Stimulated activated CD8-positive, alpha-beta memory T cell treated with anti-CD3 and anti-CD28 coated beads, Interleukin-7, amount 100 ng/mL, for 48 hours (primary cell): ENCODE measurements around the gene VGLL4.

Source experiments
- DNase-seq, 2 donors: peaks; one replicate each; pipeline ENCODE4 v3.0.0-alpha.2; 2020; ENCODE audit warnings: low read depth in 1 of 2; ENCODE audit errors: extremely low read depth in 1 of 2

VGLL4 gene

DNA sequence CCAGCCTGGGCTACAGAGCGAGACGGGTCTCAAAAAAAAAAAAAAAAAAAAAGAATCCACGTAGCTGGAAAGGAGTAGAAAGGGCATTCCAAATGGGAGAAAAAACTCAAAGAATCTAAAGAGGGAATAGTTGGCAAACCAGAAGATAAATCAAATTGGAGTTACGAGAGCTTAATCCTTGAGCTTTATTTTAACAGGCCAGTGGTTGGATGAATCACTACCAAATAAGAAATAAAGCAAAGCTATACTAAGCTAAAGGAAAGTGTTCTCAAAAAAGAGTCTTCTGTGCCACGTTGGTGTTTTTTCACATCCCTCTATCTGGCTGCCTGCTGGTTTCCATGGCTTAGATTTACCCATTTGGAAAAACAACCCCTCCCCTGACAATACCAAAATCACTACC lies 14.0 kb downstream of the VGLL4 start:
- DNase-seq, result no peak

DNA sequence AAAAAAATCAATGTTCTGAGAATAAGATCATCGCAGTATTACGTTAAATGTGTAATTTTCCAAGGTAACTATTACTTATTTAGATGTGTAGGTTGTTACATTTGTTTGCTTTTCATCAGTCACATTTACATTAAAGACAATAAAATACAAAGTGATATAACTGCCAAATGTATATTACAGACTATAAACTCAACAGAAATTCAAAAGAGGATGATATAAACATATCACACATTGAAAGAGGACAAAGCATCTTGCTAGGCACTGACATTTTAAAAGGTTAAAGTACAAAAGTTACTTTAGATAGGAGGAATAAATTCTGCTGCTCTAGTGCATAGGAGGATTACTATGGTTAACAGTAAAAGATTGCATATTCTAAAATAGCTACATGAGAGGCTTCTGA lies 16.1 kb downstream of the VGLL4 start:
- no peak for DNase-seq

- DNase-seq, result no peak
Measured at GRCh38 chr3:11626084-11626463, 17.6 kb downstream of the VGLL4 start.

DNA sequence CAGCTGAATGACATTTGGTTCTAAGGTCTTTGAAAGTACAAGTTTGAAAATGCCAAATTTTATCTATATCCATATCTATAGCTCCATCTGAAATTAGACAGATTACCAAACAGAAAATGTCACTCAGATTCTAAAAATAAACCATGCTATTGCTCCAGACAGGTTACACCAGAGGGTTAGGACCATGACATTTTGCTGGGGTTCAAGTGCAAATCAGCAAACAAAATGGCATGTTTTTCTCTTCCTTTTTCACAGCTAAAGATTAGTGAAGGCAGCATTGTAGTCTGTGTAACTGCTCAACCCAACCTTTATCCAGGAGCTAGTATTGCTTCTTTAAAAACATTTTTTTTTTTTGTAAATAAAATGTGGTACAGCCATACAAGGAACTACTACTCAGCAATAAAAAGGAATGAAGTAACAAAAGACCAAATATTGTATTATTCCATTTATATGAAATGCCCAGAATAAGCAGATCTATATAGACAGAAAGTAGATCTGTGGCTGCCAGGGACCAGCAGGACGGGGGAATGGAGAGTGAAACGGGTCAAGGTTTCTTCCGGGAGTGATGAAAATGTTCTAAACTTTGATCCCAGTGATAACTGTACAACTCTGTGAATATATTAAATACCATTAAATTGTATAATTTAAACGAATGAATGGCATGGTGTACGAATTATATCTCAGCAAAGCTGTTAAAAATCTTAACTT lies 18.2 kb downstream of the VGLL4 start:
- no peak for DNase-seq

- DNase-seq, result no peak
Measured at GRCh38 chr3:11624704-11625375, 18.9 kb downstream of the VGLL4 start.

DNA sequence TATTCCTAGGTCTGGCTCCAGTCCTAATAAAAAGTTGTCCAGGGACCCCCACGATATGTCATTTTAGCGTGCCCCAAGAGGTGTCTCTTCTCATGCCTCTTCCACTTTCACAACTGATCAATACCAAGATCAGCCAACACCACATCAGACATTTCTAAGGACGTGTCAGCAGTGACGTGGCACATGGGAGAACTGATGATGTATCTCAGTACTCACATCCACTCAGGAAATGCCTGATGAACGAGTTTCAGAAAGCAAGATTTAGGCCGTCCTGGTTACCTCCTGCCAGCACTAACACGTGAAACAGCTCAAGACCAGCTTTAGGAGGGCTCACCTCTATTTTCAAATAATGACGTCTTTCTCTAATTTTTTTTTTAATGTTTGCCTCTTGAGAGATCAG lies 19.6 kb downstream of the VGLL4 start:
- peak; percentile 57 to 82 for DNase-seq

GRCh38 chr3:11622586-11623550 lies 20.8 kb downstream of the VGLL4 start:
- no peak for DNase-seq

GRCh38 chr3:11621077-11621476 lies 22.6 kb downstream of the VGLL4 start:
- no peak for DNase-seq

DNA sequence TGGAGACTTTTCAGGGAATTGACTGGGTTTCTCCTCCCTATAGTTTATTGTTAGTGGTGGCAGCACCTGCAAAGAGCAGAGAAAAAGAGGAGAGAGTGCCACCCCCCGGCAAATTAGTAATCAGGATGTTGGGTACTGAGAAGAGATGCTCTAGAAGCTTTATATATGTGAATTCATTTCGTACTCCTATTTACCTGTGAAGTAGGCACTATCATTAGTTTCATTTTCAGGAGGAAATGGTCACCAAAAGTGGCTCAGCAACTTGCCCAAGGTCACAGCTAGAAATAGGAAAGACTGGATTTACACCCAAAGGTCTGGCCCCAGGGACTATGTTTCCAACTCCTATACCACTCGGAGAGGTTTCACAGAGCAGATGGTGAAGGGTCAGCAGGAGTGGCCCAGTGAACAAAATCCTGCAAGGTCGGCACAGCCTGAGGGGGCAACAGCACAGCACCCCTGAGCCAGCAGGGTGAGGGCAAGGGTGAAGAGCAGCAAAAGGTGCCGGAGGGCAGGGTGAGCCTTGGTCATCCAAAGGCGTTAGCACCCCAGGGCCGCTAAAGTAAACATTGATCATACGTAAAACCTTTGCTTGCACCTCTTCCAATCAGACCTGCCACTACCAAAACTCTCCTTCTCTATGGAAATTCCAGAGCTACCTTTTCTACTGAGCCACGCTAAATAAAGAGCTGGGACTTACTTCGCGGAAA lies 23.6 kb downstream of the VGLL4 start:
- DNase-seq, result no peak

DNA sequence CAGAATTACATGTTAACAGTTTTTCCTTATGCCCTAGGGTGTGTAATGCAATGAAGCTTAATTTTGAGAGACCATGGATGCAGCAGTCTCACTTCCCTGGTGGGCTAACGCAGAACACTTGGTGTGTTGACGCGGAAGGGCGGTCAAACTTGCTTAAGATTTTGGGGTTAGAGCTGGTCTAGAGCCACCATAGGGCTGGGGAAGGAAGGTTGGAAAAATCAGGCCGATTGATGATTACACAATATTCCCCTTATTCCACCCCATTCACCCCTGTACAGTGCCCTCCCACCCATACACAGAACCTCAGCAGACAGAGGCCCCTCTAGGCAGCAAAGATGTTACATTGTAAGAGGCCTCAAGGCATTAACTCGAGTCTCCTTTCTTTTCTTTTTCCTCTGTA lies 24.3 kb downstream of the VGLL4 start:
- no peak for DNase-seq

GRCh38 chr3:11618904-11619303 lies 24.8 kb downstream of the VGLL4 start:
- DNase-seq, result no peak

GRCh38 chr3:11616551-11616950 lies 27.2 kb downstream of the VGLL4 start:
- DNase-seq, result no peak

- DNase-seq, result no peak
Measured at GRCh38 chr3:11613851-11614487, 29.7 kb downstream of the VGLL4 start.

- DNase-seq, result no peak
Measured at GRCh38 chr3:11613319-11613718, 30.4 kb downstream of the VGLL4 start.

- DNase-seq, result no peak
Measured at GRCh38 chr3:11612515-11613188, 31.1 kb downstream of the VGLL4 start.

DNA sequence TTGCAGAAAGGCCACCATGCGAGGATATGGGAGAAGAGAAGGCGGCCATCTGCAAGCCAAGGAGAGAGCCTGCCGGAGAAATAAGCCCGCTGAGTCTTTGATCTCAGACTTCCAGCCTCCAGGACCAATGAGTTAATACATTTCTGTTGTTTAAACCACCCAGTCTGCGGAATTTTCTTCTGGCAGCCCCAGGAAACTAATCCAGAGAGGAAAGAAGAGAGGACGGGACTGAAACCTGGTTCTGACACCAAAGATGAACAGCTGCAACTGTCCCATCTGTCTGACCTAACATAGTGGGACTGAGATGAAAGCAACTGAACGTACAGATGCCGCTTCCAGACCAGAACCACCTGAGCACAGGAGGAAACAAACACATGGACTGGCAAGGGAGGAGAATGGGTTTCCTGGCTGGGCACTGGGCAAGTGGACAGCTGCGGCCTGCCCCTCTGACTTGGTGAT lies 32.3 kb downstream of the VGLL4 start:
- no peak for DNase-seq

DNA sequence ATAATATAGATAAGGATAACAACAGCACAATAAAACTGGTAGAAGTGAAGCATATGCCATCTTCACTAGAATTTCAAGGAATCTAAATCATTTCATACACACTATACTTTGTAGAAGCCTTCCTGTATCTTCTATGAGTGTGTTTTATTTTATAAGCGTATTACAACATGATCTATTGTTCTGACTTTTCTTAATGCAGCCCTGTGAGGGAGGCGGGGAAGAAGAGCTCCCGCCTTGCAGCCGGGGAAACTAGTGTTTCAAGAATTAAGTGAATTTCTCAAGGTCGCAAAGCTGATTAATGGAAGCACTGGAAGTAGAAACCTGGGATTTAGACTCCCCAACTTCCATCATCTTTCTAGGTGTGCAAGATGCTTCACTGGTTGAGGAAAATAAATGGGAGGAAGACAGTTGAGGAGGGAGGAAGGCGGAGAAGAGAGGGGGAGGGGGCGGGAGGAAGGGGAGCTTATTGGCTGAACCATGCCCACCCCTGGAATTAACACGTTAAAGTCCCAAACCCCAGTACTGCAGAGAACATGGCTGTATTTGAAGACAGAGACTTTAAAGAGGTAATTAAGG lies 32.9 kb downstream of the VGLL4 start:
- DNase-seq, result no peak

- no peak for DNase-seq
Measured at GRCh38 chr3:11610044-11610671, 33.6 kb downstream of the VGLL4 start.

DNA sequence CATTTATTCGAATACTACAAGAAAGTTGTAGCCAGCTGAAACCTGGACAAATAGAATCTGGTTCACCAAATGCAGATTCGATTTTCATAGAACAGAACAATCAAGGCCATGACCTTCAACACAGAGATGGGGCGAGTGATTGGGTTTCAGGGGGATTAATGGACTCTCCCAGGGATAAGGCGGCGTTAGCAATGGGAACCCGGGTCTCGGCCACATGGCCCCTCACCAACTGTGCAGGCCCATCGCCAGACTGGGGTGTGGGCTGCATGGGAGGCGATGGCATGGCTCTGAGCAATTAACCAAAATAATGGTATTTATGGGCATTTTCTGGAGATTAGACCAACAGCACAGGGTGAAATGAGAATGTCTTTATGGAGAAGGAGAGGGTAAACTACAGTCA lies 34.2 kb downstream of the VGLL4 start:
- no peak for DNase-seq
